G401.6 (cell line): Measurements from ENCODE around the gene GNPDA1.
A peak's percentile ranks its signal among the peaks of the same experiment; 100 is the strongest.

Experiments used
- FAIRE-seq: peaks from 2 replicates; lab custom pipeline; 2012; peaks lifted over from hg19 to GRCh38; lab: Jason Lieb, UNC

The GNPDA1 gene

GRCh38 chr5:142023836-142024235 is 11.0 kb upstream of the GNPDA1 start:
- FAIRE-seq, result no peak

- no peak for FAIRE-seq
These were observed 7.4 kb upstream of the GNPDA1 start for GRCh38 chr5:142020122-142020659.

- no peak for FAIRE-seq
These were observed 5.1 kb upstream of the GNPDA1 start for GRCh38 chr5:142017832-142018427.

- no peak for FAIRE-seq
These were observed 3.7 kb upstream of the GNPDA1 start for GRCh38 chr5:142016556-142016955.

GRCh38 chr5:142015781-142016533 is 3.1 kb upstream of the GNPDA1 start:
- no peak for FAIRE-seq

GRCh38 chr5:142014911-142015584 is 2.2 kb upstream of the GNPDA1 start:
- FAIRE-seq, result peak; percentile 84

GRCh38 chr5:142013734-142014521 is 1.1 kb upstream of the GNPDA1 start:
- FAIRE-seq, result no peak

GRCh38 chr5:142012186-142012785 is 541 bp downstream of the GNPDA1 start:
- no peak for FAIRE-seq

GRCh38 chr5:142011572-142012185 is 1.1 kb downstream of the GNPDA1 start:
- FAIRE-seq, result no peak

- FAIRE-seq, result no peak
These were observed 2.9 kb downstream of the GNPDA1 start for GRCh38 chr5:142009886-142010285.

GRCh38 chr5:142008813-142009212 is 4.0 kb downstream of the GNPDA1 start:
- no peak for FAIRE-seq

- FAIRE-seq, result no peak
These were observed 5.6 kb downstream of the GNPDA1 start for GRCh38 chr5:142007237-142007544.

- no peak for FAIRE-seq
These were observed 6.2 kb downstream of the GNPDA1 start for GRCh38 chr5:142006363-142007236.

GRCh38 chr5:142003266-142003800 is 9.5 kb downstream of the GNPDA1 start:
- FAIRE-seq, result no peak

- no peak for FAIRE-seq
These were observed 11.9 kb downstream of the GNPDA1 start for GRCh38 chr5:142000704-142001484.

- FAIRE-seq, result no peak
These were observed 12.7 kb downstream of the GNPDA1 start for GRCh38 chr5:142000173-142000572.

- FAIRE-seq, result no peak
These were observed 15.4 kb downstream of the GNPDA1 start for GRCh38 chr5:141997358-141997960.

GRCh38 chr5:141995656-141996055 is 17.2 kb downstream of the GNPDA1 start:
- no peak for FAIRE-seq

GRCh38 chr5:141994511-141995136 is 18.2 kb downstream of the GNPDA1 start:
- no peak for FAIRE-seq
